H1 (cell line): Measurements from ENCODE around the gene EEF2K. TPM values are rescaled to one million over a fixed set of nuclear protein-coding genes. Genes with fewer than 3 reads are reported as not detected.

ENCODE experiments used
- CHD7 ChIP-seq: fragments of 300-600 bp; sonication (generic); IDR thresholded peaks from 2 replicates; pipeline ENCODE4 v1.7.1; 2012; ENCODE audit warnings: low read length, moderate library complexity, mild to moderate bottlenecking, inconsistent platforms; ENCODE audit not compliant: insufficient replicate concordance
- polyA plus RNA-seq, 7 experiments: library from polyadenylated mRNA; depleted of rRNA in 3 of 7; stranded (reverse) in 5 of 7; unstranded in 2 of 7; fragments of >200 nt in 5 of 7; fragments of 200-250 nt in 2 of 7; gene quantifications; 1 replicate in 5 of 7; 2 replicates in 1 of 7; 4 replicates in 1 of 7; pipeline versions ENCODE4 v1.2.1 to v1.2.3, GENCODE V29; 2011 to 2013; ENCODE audit warnings: missing spikeins in 2 of 7, mixed read lengths in 2 of 7
- total RNA-seq: library from RNA; stranded (reverse); fragmentation: NEBNext Ultra II Directional; extraction: Animal tissue kit (Norgen Biotek cat#: 25700); gene quantifications from 2 replicates; pipeline ENCODE4 v1.2.1, GENCODE V29; 2021

The EEF2K gene
- total and polyA plus RNA-seq, 2 of the 8 experiments (the other 6 are each of a cell fraction or from before 2014, with no cell fraction given): 14.9 to 30.2 TPM

GRCh38 chr16:22323173-22323958 is 117.3 kb downstream of the EEF2K start (continued):
- no peak for TF ChIP-seq CHD7
